Measurements from ENCODE around the gene CENPS.
"Not testable (repeated sequence)": the region's sequence is repeated elsewhere in the genome, so short reads cannot be mapped to it uniquely, and the experiment has no call there.

CENPS gene

DNA sequence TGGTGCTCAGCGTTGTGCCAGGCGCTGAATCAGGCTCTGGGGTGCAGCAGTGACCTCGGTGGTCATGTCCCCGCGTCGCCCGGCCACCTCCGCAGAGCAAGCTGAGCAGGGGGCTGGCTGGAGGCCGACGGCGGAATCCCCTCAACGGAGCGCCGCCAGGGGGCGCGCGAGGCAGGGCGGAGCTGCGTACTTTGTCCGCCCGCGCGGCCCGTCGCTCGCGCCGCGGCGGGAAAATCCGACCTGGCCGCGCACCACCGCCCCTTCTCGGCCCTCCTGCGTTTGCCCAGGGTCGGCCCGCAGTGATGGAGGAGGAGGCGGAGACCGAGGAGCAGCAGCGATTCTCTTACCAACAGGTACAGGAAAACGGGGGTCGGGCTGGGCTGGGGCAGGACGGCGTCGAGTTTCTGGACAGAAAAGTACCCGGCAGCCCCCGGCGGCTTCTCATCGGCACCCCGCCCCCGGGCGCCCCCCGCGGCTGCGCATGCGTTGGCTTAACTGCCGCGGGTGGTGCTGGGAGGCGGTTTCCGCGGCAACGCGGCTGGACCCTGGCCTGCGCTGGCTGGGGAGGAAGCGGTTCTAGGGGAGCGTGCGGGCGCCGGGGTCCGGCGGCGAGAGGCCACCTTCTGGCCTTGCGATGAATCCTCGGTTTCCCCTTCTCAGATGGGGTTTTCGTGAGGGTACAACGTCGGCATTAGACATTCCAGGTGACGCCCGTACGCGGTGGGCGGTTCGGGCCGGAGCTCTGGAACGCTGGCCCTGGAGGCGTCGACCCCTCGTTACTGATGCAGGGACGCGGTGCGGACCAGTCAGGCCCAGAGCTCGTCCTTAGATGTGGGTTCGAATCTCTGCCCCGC lies at the start of gene CENPS:
Gene CENPS (plus strand): TSS at position 218 of the 854 bp plus-strand sequence. CDS start 85 bp downstream, at position 303.
- DNase-seq: peak; percentile 96

DNA sequence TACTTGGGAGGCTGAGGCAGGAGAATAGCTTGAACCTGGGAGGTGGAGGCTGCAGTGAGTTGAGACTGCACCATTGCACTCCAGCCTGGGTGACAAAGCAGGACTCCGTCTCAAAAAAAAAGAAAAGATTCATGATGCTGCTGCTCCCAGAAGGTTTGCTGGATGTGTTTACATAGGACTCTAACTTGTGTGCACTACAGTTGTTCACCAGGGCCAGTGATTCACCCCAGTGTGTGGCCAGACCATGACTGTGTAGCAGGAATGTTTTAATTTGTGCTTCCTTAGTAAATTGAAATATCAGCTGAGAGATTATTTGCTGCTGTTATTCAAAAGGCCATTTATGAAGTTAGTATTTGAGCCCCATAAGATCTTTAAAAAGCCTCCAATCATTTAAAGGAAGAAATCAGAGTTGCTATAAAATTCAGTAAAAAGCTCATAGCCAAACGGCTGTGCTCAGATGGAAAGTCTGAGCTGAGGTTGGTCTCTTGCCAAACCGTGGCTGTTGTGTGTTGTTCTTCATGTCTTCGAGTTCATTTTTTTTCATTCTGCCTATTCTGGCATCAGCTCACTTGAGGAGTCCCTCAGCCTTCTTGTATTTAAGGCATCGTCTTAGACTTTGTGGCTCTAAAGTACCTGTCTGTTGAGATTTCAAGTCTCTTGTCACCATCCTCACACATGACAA lies 49.5 kb upstream of the CENPS start:
- no peak for DNase-seq

DNA sequence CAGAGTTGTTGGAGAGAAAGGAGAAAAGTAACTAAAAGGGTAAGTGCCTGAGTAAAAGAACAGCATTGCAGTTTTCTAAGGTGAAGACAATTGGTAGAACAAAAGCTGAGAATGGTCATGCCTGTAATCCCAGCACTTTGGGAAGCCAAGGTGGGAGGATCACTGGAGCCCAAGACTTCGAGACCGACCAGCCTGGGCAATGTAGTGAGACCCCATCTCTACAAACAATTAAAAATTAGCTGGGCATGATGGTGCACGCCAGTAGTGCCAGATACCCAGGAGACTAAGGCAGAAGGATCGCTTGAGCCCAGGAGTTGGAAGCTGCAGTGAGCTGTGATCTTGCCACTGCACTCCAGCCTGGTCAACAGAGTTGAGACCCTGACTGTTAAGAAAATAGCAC lies 46.6 kb upstream of the CENPS start:
- no peak for DNase-seq

DNA sequence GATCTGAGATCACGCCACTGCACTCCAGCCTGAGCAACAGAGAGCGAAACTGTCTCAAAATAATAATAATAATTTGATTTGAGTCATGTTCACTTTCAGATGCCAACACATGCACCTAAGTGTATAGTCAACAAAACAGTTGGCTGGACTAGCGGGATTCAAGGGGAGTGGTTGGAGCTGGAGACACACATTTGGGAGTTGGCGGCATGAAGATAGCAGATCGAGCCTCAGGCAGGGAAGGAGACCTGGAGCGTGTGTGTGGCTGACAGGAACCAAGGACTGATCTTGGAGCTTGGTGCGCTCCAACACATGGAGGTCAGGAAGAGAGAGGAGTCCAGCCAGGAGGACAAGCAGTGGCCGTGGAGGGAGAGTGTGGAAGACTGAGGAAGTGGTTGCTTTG lies 46.0 kb upstream of the CENPS start:
- DNase-seq: no peak

DNA sequence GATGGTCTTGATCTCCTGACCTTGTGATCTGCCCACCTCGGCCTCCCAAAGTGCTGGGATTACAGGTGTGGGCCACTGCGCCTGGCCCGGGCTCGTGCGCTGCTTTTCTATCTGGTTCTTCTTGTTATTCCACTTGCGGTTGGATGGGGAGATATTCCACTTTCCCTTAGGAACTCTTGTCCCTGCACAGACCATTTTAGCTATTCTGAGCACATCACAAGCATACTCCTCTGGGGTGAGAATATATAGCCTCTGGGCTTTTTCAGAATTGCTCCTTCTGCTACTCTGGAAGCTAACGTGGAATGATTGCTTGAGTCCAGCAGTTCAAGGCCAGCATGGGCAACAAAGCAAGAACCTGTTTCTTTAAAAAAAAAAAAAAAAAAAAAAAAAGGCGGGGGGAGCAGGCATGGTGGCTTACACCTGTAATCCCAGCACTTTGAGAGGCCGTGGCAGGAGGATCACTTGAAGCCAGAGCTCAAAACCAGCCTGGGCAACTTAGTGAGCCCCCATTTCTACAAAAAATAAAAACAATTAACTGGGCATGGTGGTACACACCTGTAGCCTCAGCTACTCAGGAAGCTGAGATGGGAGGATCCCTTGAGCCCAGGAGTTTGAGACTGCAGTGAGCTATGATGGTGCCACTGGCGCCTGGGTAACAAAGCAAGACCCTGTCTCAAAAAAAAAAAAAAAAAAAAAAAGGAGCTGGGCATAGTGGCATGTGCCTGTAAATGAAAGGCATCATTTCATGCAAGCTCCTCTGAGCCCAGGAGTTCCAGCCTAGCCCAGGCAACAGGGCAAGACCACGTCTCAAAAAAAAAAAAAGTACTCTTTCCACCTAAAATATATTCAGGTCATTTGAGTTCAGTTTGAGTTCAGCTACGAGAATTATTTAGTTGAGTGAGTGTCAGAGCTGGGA lies 43.2 kb upstream of the CENPS start:
- DNase-seq: no peak

DNA sequence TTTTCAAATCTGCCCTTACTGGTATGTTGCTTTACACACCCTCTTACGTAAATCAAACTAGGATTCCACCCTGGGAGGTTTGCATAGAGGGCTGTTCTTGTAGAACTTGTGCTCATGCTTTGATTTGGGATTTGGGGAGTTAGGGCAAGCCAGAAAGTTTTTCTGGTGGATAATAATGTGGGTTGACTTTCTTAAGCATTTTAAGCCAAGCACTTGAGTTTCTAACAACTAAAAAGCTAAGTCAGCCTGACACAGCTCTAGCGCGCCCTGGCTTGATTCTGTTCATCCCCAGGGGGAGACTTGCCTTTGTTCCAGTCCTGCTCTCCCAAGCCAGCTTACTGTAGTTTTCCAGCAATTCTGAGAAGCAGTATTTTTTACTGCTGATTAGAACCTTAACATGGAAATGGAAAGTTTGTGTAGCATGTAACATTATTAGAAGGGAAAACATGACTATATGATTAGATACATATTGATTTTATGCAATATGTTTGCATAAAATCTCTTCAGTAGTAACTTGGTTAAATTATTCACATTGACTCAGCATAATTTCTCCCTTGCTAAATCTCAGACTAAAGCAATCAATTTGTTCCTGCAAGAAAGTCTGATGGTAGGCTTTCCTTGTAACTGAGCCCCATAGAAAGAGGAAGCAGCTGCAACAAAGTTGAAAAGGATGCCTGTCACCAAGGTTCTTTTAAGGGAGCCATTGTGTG lies 42.4 kb upstream of the CENPS start:
- no peak for DNase-seq

DNA sequence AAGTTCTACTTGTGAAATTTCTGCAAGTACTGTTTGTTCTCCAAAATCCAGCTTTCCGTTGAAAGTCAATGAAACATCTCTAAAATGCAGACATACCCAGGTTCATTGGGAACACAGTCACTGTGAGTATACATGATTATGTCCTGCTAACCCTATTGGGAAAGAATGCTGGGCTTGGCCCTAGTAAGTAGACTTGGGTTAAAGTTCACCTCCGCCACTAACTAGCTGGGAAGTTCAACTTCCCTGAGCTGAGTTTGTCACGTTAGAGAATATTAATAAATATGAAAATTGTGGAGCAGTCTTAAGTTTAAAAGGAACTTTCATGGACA lies 41.9 kb upstream of the CENPS start:
- no peak for DNase-seq

DNA sequence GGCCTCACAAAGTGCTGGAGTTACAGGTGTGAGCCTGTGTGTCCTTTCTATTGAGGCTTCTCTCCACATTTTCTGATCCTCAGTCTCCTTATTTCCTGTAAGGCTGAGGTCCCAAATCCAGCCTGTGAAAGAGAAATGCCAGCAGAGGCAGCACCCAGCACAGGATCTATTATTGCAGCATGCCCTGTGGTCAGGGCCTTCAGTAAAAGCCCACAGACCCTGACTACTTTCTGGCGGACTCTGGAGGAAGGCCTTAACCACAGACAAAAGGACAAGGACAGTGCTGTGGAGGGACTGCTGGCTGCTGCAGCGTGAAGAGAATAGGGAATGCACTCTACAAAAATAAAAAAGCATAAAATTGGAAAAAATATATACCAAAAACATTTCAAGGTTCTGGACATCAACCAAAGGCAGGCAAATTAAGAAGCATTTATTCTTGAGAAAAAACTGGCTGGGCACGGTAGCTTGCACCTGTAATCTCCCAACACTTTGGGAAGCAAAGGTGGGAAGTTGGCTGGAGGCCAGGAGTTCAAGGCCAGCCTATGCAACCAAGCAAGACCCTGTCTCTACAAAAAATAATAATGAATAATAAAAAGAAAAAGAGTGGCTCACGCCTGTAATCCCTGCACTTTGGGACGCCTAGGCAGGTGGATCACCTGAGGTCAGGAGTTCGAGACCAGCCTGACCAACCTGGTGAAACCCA lies 40.8 kb upstream of the CENPS start:
- DNase-seq: no peak

DNA sequence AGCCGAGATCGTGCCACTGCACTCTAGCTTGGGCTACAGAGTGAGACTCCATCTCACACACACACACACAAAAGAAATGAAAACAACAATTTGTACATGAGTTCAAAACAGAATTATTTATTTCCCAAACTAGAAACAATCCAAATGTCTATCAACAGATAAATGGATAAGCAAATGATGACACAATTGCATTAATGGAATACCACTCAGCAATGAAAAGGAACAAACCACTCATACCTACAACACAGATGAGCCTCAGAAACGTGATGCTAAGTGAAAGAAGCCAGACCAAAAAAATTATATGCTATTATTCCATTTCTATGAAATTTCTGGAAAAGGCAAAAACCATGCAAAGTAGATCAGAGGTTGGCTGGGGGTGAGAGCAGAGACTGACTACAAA lies 33.4 kb upstream of the CENPS start:
- DNase-seq: no peak

DNA sequence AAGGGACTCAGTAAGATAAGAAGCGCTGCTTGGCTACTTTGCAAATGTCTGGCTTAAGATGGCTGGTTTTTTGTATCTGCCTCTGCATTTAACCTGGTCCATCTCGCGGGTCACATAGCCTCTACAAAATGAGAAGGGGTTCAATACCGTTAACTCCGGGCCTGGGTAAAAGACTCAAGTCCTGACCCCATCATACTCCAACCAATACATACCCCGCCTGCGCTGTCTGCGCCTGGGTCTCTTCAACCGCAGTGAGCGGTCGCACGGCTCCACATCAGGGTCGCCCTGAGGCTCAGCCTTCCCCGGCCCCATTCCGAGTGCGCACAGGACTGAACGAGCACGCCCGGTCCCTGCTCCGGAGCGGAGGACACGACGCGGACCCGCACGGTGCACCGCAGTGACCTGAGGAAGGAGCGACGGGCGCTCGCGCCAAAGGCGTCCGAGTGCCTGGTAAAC lies 31.9 kb upstream of the CENPS start:
- DNase-seq: no peak

DNA sequence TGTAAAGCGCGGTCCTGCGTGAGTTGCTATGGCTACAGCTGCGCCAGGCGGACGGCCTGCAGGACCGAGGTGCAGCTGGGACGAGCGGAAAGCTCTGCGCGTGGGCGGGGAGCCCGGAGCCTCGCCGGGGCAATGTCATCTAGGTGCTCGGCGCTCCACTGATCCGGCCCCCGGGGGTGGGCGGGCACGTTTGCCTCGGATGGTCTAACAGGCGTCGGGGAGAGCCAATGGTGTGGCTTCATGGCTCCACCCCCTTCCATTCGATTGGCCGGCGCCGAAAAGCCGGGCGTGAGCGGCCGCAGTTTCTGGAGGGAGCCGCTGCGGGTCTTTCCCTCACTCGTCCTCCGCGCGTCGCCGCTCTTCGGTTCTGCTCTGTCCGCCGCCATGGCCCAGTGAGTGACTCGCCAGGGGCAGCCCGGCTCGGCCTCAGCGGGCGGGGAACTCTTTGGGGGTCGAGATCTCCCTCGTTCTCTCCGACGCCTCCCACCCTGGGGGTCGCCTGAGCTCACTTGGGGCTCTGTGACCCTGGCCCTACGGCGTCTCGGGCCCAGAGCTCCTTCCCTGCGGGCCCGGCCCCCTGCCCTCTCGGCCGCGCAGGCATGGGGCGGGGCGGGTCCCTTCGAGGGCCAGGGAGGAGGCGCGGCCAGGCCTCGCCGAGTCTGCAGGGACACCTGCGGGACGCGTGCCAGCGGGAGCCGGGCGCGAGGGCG lies 31.3 kb upstream of the CENPS start, which contains the start of gene PGD:
Gene PGD (plus strand): TSS at position 331 of the 710 bp plus-strand sequence. CDS start 54 bp downstream, at position 385.
- peak; percentile 98 for DNase-seq

DNA sequence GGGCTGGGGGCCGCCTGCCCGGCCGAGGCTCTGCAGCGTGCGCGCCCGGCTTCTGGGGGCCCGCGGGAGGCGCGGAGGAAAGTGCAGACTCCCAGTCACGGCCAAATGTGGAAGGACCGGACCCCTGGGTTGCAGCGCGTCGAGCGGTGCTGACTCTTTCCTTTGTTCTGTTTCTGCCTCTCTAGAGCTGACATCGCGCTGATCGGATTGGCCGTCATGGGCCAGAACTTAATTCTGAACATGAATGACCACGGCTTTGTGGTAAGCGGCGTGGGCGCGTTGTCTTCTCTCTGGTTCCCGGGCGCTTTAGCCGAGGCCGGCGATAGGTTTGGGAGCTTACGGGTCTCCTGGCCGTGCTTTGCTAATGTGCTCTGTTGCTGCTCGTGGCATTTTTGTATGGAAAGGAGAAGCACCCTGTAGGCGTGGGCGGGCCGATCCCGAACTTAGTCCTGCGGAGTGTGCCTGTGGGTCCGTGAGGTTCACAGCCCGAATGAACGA lies 30.7 kb upstream of the CENPS start:
- no peak for DNase-seq

DNA sequence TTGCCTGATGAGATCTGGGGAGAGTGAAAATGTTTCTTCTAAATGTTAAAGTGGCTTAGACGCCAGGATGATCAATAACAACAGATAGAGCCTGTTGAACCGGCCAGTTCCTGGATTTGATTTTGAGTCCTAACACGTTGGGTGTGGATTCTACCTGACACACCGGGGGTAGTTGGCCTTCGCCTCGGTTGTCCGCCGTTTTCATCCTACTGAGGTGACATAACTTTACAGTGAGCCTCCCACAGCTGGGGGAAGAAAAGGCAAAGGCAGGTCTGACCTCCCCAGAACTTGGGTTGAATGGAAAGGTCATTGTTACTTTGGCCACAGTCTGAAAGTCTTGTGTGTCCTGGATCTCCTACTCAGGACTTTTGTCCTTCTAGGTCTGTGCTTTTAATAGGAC lies 30.2 kb upstream of the CENPS start:
- no peak for DNase-seq

DNA sequence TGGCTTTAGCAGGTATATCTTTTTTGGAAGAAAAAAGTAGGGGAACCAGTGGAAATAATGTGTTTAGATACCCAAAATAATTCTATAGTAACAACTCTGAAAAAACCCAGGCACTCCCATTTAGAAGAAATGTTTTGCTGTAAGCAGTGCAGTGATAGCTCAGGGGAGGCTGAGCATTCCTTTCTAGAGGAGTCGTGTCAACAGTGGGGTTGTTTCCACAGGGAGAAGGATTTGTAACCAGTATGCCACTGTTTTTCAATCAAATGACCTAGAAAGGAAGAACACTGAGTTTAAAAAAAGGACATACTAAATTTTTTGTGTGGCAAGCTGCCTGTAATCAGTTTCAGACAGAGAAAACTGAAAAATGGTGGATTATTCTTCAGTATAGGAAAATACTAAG lies 29.0 kb upstream of the CENPS start:
- DNase-seq: no peak

DNA sequence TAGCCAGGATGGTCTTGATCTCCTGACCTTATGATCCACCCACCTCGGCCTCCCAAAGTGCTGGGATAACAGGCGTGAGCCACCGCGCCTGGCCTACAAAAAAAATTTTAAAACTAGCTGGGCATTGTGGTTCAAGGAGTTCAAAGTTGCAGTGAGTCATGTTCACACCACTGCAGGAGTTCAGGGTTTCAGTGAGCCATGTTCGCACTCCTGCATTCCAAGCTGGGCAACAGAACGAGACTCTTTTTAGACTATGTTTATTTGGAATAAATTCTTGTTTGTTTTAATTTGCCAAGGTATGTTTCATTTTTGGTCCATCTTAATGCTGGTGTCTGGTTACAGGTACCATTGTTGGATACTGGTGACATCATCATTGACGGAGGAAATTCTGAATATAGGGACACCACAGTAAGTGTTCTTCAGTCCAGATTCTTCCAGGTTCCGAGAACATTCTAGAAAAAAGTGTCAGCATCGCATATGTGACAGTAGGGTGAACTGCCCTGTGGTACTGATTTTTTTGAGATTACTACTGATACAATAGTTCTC lies 27.4 kb upstream of the CENPS start:
- no peak for DNase-seq

DNA sequence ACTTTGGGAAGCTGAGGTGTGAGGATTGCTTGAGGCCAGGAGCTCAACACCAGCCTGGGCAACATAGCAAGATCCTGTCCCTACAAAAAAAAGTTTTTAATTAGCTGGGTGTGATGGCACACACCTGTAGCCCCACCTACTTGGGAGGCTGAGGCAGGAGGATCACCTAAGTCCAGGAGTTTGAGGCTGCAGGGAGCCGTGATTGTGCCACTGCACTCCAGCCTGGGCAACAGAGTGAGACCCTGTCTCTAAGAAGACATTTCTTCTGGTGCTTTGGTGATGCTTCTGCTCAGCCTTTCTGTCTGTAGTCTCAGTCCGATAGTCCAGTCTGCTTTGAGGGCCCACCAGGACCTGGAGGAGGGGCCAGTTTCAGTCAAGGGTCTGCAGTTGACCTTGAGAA lies 23.0 kb upstream of the CENPS start:
- no peak for DNase-seq

DNA sequence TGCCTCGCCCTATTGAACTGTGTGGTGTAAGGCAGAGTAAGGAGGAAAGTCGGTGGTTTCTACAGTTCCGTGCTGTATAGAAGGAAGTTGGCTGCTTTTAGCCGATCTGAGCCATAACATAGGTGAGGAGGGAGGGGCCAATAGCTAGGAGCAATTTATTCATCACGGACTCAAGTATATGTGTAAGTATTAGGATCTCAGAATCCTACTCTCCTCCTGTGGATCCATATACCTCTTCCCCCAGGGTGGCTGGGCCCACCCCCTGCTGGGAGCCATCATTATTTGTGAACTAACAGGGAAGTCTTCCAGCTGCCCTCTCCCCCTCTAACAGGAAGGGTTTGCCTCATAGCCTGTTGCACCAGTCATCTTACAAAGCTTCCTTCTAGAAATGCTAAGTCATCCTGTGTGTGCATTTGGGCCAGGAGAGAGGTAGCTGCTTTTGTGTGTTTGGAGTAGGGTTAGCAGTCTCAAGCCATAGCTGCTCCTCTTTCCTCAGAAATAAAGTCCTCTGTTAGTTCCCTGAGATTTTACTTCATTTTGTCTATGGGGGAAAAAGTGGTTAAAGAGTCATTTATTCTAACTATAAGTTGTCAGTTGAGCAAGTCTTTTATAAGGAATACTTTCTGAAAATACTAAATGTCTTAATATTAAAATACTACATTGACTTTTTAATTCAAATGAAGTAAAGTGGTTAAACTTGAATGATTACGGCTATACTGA lies 14.9 kb upstream of the CENPS start:
- no peak for DNase-seq

DNA sequence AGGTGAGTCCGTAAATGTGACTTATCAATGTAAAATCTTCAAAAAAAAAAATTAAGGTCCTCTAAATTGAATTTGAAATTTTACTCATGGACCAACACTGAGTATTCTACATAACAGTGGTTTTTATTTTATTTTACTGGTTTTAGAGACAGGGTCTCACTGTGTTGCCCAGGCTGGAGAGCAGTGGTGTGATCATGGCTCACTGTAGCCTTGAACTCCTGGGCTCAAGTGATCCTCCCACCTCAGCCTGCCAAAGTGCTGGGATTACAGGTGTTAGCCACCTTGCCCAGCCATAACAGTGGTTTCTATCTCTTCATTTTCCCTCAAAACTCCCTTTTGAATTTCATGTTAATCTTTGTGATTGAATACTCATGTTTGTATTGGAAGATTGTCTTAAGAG lies 14.3 kb upstream of the CENPS start:
- not testable (repeated sequence) for DNase-seq

DNA sequence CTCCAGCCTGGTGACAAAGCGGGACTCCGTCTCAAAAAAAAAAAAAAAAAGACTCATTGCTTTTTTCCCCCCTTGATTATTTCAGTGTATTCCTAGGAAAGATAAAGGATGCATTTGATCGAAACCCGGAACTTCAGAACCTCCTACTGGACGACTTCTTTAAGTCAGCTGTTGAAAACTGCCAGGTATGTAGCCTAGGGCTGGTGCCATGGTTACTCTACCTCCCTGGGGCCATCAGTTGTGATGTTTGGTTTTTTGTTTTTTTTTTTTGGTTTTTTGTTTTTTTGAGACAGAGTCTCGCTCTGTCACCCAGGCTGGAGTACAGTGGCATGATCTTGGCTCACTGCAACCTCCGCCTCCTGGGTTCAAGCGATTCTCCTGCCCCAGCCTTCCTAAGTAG lies 11.5 kb upstream of the CENPS start:
- DNase-seq: not testable (repeated sequence)

DNA sequence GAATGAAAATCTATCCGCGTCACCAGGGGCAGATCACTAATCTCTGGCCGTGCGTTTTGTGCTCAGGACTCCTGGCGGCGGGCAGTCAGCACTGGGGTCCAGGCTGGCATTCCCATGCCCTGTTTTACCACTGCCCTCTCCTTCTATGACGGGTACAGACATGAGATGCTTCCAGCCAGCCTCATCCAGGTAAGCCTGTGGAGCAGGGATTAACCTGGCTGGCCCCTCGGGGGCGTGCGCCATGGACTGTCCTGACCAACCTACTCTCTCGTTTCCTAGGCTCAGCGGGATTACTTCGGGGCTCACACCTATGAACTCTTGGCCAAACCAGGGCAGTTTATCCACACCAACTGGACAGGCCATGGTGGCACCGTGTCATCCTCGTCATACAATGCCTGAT lies 10.9 kb upstream of the CENPS start:
- DNase-seq: no peak

All from CD4-positive, alpha-beta T cell treated with Interleukin-17A for 4 hours (primary cell).